Stimulated activated naive CD8-positive, alpha-beta T cell treated with anti-CD3 and anti-CD28 coated beads, Interleukin-15, Interleukin-2, amounts not matched to agents 100 ng/mL and 50 ng/mL, for 24 hours (primary cell): Measurements from ENCODE around the gene TRIM40.
"Not testable (repeated sequence)": the region's sequence is repeated elsewhere in the genome, so short reads cannot be mapped to it uniquely, and the experiment has no call there.

Experiments used
- H3K27ac Mint-ChIP-seq: one replicate; pipeline ENCODE4 v1.8.0; 2021; ENCODE audit warnings: mild to moderate bottlenecking, mixed read lengths
- H3K27me3 Mint-ChIP-seq: one replicate; pipeline ENCODE4 v1.8.0; 2021; ENCODE audit warnings: mixed read lengths
- H3K36me3 Mint-ChIP-seq: one replicate; pipeline ENCODE4 v1.8.0; 2021; ENCODE audit warnings: low read depth, mixed read lengths
- H3K4me1 Mint-ChIP-seq: one replicate; pipeline ENCODE4 v1.8.0; 2021; ENCODE audit warnings: low read depth, mixed read lengths
- H3K4me3 Mint-ChIP-seq: one replicate; pipeline ENCODE4 v1.8.0; 2021; ENCODE audit warnings: mild to moderate bottlenecking, mixed read lengths
- H3K9me3 Mint-ChIP-seq: one replicate; pipeline ENCODE4 v1.8.0; 2021; ENCODE audit warnings: mixed read lengths

TRIM40 gene

DNA sequence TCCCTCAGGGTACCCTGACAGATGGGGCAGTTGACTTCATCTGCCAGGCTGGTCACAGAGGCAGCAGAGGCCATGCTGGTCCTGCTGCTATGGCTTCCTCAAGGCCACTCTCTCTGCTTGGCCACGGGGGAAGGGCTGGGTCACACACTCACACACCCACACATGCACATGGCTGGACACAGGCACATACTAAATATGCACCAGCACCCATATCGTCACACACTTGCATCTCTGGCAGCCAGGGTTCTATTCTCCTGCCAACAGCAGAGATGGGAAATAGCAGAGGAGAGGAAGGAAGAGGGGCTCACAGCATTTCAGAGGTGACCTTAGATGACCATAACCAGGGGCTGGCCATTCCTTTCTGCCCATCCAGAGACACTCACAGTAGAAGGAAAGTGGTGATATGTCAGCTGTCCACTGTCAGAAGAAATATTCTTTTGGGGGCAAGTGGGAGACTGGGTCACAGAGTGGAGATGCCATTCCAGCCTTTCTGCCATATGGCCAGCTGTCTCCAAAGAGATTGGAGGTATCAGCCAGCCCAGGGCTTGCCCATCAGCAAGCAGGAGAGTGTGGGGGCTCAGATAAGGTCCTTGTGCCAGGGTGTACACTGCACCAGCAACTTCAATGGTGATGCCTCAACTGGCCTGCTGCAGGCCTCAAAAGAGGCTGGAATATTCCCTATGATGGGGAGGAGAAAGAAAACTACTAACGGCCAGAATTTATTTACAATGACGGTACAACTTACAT, 25.0 kb downstream of the TRIM40 start, which contains the start of gene TRIM10:
Gene TRIM10 (minus strand): TSS at position 427 of the 747 bp plus-strand sequence. CDS start 353 bp downstream, at position 74.
- Mint-ChIP-seq H3K27ac (no peak within 1 kb of the TSS), H3K4me1 (peaks cover 12% of the 10 kb centered on the region), H3K9me3 (no peaks in the 10 kb centered on the region), H3K27me3 (peaks cover 30% of the 10 kb centered on the region), H3K36me3 (no peaks in the 10 kb centered on the region), H3K4me3 (no peak within 1 kb of the TSS)

DNA sequence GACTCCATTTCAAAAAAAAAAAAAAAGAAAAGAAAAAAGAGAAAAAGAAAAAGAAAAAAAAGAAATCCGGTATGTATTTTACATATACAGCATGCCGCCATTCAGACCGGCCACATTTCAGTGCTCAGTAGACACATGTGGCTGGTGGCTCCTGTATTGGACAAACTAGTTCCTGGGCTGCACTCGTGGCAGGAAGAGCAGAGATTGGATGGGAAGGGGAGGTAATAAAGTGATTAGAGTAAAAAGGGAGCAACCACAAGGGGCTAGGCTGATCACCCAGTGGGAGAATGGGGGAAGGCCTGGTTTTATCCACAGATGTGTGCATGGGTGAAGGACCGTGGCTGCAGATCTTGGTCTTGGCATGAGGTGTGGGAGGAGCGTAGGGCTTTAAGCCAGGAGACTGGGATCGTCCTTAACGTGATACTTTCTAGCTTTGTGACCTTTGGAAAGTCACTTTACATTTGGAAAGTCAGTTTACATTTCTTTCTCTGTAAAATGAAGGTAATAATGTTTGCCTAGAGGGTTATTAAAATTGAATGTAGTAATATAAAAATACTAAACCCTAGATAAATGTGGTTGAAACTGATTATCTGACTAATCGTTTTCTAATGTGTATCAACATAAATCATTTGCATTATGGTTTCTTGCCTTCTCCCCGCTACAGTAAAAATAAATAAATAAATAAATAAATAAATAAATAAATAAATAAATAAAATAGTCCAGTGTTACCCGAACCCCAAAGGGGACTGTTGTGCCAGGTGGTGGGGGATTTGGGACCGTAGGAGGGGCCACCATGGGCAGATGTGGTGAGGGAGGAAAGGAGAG, 26.5 kb downstream of the TRIM40 start:
- H3K9me3 Mint-ChIP-seq: no peaks in the 10 kb centered on the region
- H3K27me3 Mint-ChIP-seq: peaks cover 37% of the 10 kb centered on the region
- no peak overlapping the region for H3K27ac Mint-ChIP-seq
- peaks cover 15% of the 10 kb centered on the region for H3K4me1 Mint-ChIP-seq
- H3K4me3 Mint-ChIP-seq: no peak overlapping the region
- no peaks in the 10 kb centered on the region for H3K36me3 Mint-ChIP-seq

DNA sequence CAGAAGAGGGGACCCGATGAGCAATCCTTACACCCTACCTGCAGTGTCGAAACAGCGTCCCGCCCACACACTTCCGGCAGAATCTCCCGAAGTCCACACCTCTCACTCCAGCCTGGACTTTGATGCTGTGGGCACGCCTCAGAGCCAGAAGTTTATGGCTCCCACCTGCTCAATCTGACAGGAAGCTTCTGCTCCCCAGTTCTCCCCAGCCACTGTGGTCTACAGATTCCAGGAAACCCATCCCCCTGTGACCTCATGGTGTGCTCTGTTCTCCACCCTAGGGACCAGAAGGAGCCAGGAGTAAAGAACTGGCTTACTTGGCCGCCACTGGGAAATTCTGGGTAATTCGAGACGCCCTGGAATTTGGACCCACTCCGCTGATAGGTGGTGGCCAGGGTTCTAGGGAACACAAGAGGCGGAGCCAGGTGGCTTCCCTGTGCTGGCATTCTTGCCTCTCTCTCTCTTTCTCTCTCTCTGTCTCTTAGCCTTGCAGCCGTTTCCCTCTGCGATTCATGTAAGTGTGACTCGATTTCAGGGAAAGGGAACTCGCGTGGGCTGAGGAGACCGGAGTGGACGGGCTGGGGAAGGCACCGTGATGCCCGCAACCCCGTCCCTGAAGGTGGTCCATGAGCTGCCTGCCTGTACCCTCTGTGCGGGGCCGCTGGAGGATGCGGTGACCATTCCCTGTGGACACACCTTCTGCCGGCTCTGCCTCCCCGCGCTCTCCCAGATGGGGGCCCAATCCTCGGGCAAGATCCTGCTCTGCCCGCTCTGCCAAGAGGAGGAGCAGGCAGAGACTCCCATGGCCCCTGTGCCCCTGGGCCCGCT, 27.4 kb downstream of the TRIM40 start, which contains the start of gene TRIM15:
Gene TRIM15 (plus strand): TSS at position 457 of the 828 bp plus-strand sequence. CDS start 139 bp downstream, at position 596.
- Mint-ChIP-seq H3K27me3 (peaks cover 43% of the 10 kb centered on the region), H3K9me3 (no peaks in the 10 kb centered on the region), H3K4me1 (peaks cover 18% of the 10 kb centered on the region), H3K36me3 (no peaks in the 10 kb centered on the region), H3K27ac (no peak within 1 kb of the TSS), H3K4me3 (no peak within 1 kb of the TSS)

DNA sequence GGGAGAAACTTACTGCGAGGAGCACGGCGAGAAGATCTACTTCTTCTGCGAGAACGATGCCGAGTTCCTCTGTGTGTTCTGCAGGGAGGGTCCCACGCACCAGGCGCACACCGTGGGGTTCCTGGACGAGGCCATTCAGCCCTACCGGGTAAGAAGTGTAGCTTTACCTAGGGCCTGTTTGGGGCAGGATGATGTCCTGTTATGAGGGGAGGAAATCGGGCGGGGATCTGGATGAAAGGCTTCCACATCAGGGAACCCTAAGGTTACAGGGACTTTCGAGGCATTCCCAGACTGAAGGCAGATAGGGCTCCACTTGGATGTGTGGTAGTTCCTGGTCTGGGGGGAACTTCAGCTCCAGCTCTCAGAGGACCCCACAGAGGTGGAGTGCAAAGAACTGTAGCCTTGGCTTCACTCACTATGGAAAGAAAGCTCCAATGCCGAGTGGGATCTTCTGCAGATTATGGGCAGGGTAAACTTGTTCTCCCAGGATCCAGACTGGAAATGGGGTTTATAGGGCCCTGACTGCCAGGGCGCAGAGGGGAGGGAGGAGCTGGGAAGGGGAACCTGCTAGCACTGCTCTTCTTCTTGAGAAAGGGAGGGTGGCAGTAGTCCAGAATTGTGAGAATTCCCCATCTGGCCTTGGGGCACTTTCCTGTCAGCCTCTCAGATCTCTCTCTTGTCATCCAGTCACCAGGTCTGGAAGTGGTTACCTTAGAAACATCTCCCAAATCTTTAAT, 28.1 kb downstream of the TRIM40 start:
- Mint-ChIP-seq H3K4me3 (no peak overlapping the region), H3K9me3 (no peaks in the 10 kb centered on the region), H3K4me1 (peaks cover 18% of the 10 kb centered on the region), H3K27ac (no peak overlapping the region), H3K36me3 (no peaks in the 10 kb centered on the region), H3K27me3 (peaks cover 43% of the 10 kb centered on the region)

DNA sequence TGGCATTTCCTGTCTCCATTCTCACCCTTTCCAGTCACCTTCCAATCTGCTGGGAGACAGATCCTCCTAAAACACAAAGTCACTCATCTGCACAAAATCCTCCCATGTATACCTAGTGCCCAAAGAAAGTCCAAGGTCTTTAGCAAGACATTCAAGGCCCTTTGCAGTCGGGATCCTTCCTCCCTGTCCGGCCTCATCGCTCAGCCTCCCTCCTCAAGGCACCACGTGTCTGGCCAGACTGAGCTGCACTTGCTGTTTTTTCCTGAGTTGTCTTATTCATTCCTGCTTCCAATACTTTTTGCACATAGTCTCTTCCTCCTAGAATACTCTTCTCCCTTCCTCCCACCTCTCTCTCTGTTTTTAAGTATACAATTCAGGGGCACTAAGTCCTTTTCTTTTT, 28.8 kb downstream of the TRIM40 start:
- H3K9me3 Mint-ChIP-seq: no peaks in the 10 kb centered on the region
- peaks cover 41% of the 10 kb centered on the region for H3K27me3 Mint-ChIP-seq
- peaks cover 18% of the 10 kb centered on the region for H3K4me1 Mint-ChIP-seq
- no peak overlapping the region for H3K27ac Mint-ChIP-seq
- H3K4me3 Mint-ChIP-seq: no peak overlapping the region
- no peaks in the 10 kb centered on the region for H3K36me3 Mint-ChIP-seq

DNA sequence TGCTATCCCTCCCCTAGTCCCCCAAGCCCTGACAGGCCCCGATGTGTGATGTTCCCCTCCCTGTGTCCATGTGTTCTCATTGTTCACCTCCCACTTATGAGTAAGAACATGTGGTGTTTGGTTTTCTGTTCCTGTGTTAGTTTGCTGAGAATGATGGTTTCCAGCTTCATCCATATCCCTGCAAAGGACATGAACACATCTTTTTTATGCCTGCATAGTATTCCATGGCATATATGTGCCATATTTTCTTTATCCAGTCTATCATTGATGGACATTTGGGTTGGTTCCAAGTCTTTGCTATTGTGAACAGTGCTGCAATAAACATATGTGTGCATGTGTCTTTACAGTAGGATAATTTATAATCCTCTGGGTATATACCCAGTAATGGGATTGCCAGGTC, 29.3 kb downstream of the TRIM40 start:
- peaks cover 41% of the 10 kb centered on the region for H3K27me3 Mint-ChIP-seq
- not testable (repeated sequence) for H3K9me3 Mint-ChIP-seq, H3K27ac Mint-ChIP-seq, H3K36me3 Mint-ChIP-seq, H3K4me3 Mint-ChIP-seq
- H3K4me1 Mint-ChIP-seq: peaks cover 18% of the 10 kb centered on the region

DNA sequence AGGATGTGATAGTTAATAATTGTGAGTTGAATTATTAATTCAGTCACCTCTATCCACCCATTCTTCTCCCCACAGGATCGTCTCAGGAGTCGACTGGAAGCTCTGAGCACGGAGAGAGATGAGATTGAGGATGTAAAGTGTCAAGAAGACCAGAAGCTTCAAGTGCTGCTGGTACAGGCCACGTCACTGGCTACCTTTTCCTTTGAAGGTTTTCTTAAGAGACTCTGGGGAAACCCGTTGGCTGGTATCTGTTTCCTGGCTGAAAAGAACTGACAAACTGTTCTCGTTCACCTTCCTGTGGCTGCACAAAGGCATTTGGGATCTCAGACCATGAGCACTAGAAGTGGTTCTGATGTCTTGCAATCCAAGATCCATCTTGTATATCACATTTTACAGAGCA, 31.2 kb downstream of the TRIM40 start:
- Mint-ChIP-seq H3K4me1 (peaks cover 18% of the 10 kb centered on the region), H3K9me3 (no peaks in the 10 kb centered on the region), H3K27ac (no peak overlapping the region), H3K27me3 (peaks cover 57% of the 10 kb centered on the region), H3K4me3 (no peak overlapping the region), H3K36me3 (no peaks in the 10 kb centered on the region)

DNA sequence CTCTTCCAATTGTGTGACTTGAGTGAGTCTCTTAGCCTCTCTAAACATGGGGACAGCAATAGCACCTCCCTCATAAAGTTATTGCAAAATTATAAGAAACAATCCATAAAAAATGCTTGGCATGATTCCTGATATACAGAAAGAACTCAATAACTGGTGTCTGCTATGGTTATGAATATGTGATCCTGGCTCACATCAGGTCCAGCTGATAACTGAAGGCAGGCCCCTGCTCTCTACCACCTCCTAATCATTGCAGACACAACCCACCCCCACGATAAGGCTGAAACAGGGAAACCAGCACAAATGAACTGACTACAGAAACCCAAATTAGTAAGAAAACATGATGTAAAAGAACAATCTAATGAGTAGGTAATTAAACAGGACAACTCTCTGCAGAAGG, 32.8 kb downstream of the TRIM40 start:
- H3K36me3 Mint-ChIP-seq: no peaks in the 10 kb centered on the region
- H3K27me3 Mint-ChIP-seq: peaks cover 68% of the 10 kb centered on the region
- no peaks in the 10 kb centered on the region for H3K9me3 Mint-ChIP-seq
- no peak overlapping the region for H3K27ac Mint-ChIP-seq
- H3K4me1 Mint-ChIP-seq: peaks cover 6% of the 10 kb centered on the region
- H3K4me3 Mint-ChIP-seq: no peak overlapping the region

DNA sequence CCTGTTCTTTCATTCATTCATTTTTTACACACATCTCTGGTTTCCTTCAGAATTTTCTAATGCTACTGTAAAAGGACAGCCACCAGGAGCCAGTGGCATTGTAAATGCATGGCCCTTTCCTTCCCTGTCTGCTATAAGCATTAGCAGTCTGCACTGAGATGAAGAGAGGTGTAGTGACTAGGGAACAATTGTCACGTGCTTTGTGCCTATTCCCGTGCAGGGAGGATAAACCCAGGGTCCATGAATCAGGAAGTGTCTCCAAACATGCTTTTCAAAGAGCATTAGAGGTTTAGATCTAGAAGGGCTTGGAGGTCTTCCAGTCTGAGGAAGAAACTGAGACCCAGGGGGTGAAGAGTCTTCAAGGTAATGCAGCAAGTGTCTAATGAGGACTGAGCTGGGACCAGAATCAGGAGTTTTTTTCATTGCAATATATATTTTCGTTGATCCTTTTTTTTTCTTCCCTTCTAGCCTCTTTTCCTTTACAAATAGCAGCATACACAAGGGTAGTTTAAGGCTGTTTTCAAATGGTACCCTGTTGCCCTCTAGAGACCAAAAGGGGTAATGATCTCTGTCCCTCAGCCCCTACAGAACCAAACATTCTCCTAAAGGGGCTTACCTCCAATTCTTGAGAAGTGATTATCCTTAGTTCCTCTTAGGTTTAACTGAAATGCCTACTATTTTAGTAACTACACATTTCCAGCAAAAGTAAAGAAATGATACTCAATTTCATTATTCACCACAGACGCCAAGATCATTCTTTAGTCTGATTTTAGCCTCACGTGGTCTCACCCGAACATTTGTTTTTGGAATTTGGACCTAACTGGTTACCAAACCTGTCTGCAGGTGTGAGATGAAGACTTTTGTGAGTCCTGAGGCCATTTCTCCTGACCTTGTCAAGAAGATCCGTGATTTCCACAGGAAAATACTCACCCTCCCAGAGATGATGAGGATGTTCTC, 34.0 kb downstream of the TRIM40 start:
- H3K27ac Mint-ChIP-seq: no peak overlapping the region
- H3K36me3 Mint-ChIP-seq: no peaks in the 10 kb centered on the region
- H3K4me3 Mint-ChIP-seq: no peak overlapping the region
- peaks cover 66% of the 10 kb centered on the region for H3K27me3 Mint-ChIP-seq
- H3K4me1 Mint-ChIP-seq: peaks cover 6% of the 10 kb centered on the region
- no peaks in the 10 kb centered on the region for H3K9me3 Mint-ChIP-seq

DNA sequence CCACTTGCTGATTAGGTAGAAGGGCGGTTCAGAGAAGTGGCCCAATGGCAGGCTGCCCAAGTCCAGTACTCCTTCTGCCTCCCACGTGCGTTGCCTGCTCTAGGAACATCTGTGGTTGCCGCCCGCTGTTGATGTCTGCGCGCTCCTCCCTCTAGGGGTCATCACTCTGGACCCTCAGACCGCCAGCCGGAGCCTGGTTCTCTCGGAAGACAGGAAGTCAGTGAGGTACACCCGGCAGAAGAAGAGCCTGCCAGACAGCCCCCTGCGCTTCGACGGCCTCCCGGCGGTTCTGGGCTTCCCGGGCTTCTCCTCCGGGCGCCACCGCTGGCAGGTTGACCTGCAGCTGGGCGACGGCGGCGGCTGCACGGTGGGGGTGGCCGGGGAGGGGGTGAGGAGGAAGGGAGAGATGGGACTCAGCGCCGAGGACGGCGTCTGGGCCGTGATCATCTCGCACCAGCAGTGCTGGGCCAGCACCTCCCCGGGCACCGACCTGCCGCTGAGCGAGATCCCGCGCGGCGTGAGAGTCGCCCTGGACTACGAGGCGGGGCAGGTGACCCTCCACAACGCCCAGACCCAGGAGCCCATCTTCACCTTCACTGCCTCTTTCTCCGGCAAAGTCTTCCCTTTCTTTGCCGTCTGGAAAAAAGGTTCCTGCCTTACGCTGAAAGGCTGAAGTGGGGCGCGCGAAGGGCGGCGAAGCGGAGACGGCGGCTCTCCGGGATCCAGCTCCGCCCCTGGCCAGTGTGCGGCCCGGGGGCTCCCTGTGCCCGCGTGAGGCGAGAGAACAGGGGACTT, 35.9 kb downstream of the TRIM40 start:
- Mint-ChIP-seq H3K36me3 (no peaks in the 10 kb centered on the region), H3K4me3 (no peak overlapping the region), H3K4me1 (peaks cover 6% of the 10 kb centered on the region), H3K27me3 (peaks cover 69% of the 10 kb centered on the region), H3K27ac (no peak overlapping the region), H3K9me3 (no peaks in the 10 kb centered on the region)

DNA sequence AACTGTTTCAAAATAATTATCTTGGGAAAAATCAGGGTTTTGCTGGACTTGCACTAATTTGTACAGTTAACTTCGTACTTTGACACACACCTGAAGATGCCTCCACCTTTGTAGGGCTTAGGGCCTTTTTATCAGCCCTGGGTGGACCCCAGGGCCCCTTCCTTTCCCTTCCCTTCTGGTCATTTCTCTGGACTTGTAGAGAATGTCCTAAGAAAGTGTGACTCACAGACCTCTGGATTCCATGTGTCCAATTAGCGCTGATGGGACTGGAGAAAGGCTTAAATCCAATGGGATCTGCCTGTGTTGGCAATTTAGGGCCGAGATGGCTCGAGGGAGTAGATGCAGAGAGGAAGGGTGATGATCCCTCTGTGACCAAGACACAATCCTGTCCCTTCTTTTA, 36.7 kb downstream of the TRIM40 start:
- Mint-ChIP-seq H3K27me3 (peaks cover 76% of the 10 kb centered on the region), H3K4me3 (no peak overlapping the region), H3K36me3 (no peaks in the 10 kb centered on the region), H3K4me1 (peaks cover 3% of the 10 kb centered on the region), H3K9me3 (no peaks in the 10 kb centered on the region), H3K27ac (no peak overlapping the region)

DNA sequence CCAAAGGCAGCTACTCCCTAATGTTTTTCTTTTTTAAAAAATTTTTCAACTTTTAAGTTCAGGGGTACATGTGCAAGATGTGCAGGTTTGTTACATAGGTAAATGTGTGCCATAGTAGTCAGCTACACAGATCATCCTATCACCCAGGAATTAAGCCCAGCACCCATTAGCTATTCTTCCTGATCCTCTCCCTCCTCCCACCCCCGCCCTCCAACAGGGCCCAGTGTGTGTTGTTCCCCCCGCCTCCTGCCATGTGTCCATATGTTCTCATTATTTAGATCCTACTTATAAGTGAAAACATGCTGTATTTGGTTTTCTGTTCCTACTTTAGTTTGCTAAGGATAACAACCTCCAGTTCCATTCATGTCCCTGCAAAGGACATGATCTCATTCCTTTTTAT, 39.8 kb downstream of the TRIM40 start:
- Mint-ChIP-seq H3K36me3 (no peaks in the 10 kb centered on the region), H3K27me3 (peaks cover 70% of the 10 kb centered on the region), H3K27ac (no peak overlapping the region), H3K4me1 (no peaks in the 10 kb centered on the region), H3K9me3 (peaks cover 4% of the 10 kb centered on the region), H3K4me3 (no peak overlapping the region)

DNA sequence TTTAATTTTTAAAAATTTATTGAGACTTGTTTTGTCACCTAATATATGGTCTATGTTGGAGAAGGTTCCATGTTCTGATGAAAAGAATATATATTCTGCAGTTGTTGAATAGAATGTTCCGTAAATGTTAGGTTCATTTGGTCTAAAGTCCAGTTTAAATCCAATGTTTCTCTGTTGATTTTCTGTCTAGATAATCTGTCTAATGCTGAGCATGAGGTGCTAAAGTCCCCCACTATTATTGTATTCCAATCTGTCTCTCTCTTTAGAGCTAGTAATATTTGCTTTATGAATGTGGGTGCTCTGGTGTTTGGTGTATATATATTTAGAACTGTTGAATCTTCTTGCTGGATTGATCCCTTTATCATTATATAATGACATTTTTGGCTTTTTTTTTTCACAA, 42.9 kb downstream of the TRIM40 start:
- Mint-ChIP-seq H3K36me3 (no peaks in the 10 kb centered on the region), H3K4me3 (no peak overlapping the region), H3K27me3 (peaks cover 48% of the 10 kb centered on the region), H3K9me3 (peaks cover 4% of the 10 kb centered on the region), H3K4me1 (no peaks in the 10 kb centered on the region), H3K27ac (no peak overlapping the region)
